Sigmoid colon (tissue), 7 donors: ENCODE results near the gene SUMF1. TPM values are rescaled to one million over a fixed set of nuclear protein-coding genes. Genes with fewer than 3 reads are reported as not detected.

Experiments
- DNase-seq: peaks from one replicate; pipeline ENCODE4 v3.0.0-alpha.2; 2019
- H3K27ac ChIP-seq, 4 donors: fragments of 200-600 bp; sonication (generic); one replicate each; pipeline ENCODE4 v1.5.1; 2016 to 2019; ENCODE audit warnings: mild to moderate bottlenecking in 1 of 4
- H3K27me3 ChIP-seq, 3 donors: fragments of 200-600 bp; sonication (generic); one replicate each; pipeline ENCODE4 v1.5.1; 2019; ENCODE audit warnings: mild to moderate bottlenecking in 1 of 3
- H3K36me3 ChIP-seq, 4 donors: fragments of 200-600 bp; sonication (generic); one replicate each; pipeline ENCODE4 v1.5.1; 2016 to 2019
- H3K4me1 ChIP-seq, 4 donors: fragments of 200-600 bp; sonication (generic); one replicate each; pipeline ENCODE4 v1.5.1; 2017 to 2019
- H3K4me3 ChIP-seq, 4 donors: fragments of 200-600 bp; sonication (generic); one replicate each; pipeline ENCODE4 v1.5.1; 2017 to 2019; ENCODE audit warnings: mild to moderate bottlenecking in 2 of 4, moderate library complexity in 1 of 4
- H3K9me3 ChIP-seq, 4 donors: fragments of 200-600 bp in 3 of 4; sonication (generic) in 3 of 4; one replicate each; pipeline versions ENCODE4 v1.5.1 to v1.6.1; 2013 to 2019
- CTCF ChIP-seq, 4 experiments: fragments of 450-650 bp in 3 of 4; fragments of 200-600 bp in 1 of 4; IDR thresholded peaks; one replicate each; pipeline ENCODE4 v1.5.1; 2016 to 2019; ENCODE audit warnings: antibody characterized with exemption in 4 of 4, mild to moderate bottlenecking in 3 of 4, moderate library complexity in 2 of 4
- EP300 ChIP-seq, 4 donors: sonication (generic); formaldehyde crosslinking; IDR thresholded peaks; one replicate each; pipeline ENCODE4 v1.6.1; 2017; ENCODE audit warnings: antibody characterized with exemption in 4 of 4
- POLR2A ChIP-seq, 2 donors: fragments of 450-650 bp; IDR thresholded peaks; one replicate each; pipeline ENCODE4 v1.6.1; 2016; ENCODE audit warnings: antibody characterized with exemption in 2 of 2, mild to moderate bottlenecking in 2 of 2, moderate library complexity in 2 of 2
- POLR2AphosphoS5 ChIP-seq, 4 donors: sonication (generic); formaldehyde crosslinking; IDR thresholded peaks; one replicate each; pipeline ENCODE4 v1.6.1; 2017; ENCODE audit warnings: antibody characterized with exemption in 4 of 4
- WGBS, 2 donors: extraction: QIAGEN DNeasy Blood & Tissue Kit; methylation state at CpG; one replicate each; pipeline ENCODE4 v1.1.7; 2013; 5-methylcytosine and 5-hydroxymethylcytosine counted together
- intact Hi-C: fragments of 100-400 bp; cut with DNase I; formaldehyde crosslinking; loops from one replicate; pipeline ENCODE4 v1.15.1; 2023
- polyA plus RNA-seq, 3 donors: library from polyadenylated mRNA; stranded (reverse); fragments of 200-250 nt; gene quantifications; one replicate each; pipeline ENCODE4 v1.2.3, GENCODE V29; 2013
- total RNA-seq, 4 donors: library from RNA; depleted of rRNA; stranded (reverse); fragments of >200 nt; gene quantifications; one replicate each; pipeline ENCODE4 v1.1.0, GENCODE V29; 2016
- donor health status: healthy with polysubstance abuse.
- donor health status: Bipolar disorder and iron deficiency.
- donor health status: healthy.

The SUMF1 gene
- total and polyA plus RNA-seq, 7 donors: 8.4 to 57.4 (median 23.3) TPM

GRCh38 chr3:4474683-4475490, 7.8 kb upstream of the SUMF1 start:
- H3K4me3 ChIP-seq: no peak overlapping the region
- intact Hi-C loops: no loop called here
- no peaks in the 10 kb centered on the region for H3K9me3 ChIP-seq
- no peak for TF ChIP-seq POLR2A (IDR thresholded peaks at IDR 0.05)
- peak in 1 of 4 donors; percentile 58 for TF ChIP-seq POLR2AphosphoS5 (IDR thresholded peaks at IDR 0.05)
- TF ChIP-seq CTCF (IDR thresholded peaks at IDR 0.05): no peak
- peak overlapping the region in 1 of 4 donors; percentile 46 for H3K27ac ChIP-seq
- H3K4me1 ChIP-seq: no peaks in the 10 kb centered on the region
- DNase-seq: no peak
- 52 to 58% methylated on average over 7 of the region's 7 CpGs for WGBS, 2 donors
- H3K27me3 ChIP-seq: no peaks in the 10 kb centered on the region
- H3K36me3 ChIP-seq: no peaks in the 10 kb centered on the region

GRCh38 chr3:4472766-4473165, 5.7 kb upstream of the SUMF1 start:
- Histone ChIP-seq H3K4me3 (no peak overlapping the region), H3K27me3 (no peaks in the 10 kb centered on the region), H3K4me1 (peaks cover 0 to under 1% (median 0%) of the 10 kb centered on the region in 4 donors), H3K27ac (no peak overlapping the region), H3K9me3 (no peaks in the 10 kb centered on the region), H3K36me3 (no peaks in the 10 kb centered on the region)
- intact Hi-C loops: no loop called here
- no peak for DNase-seq
- 89 to 90% methylated on average over 2 of the region's 2 CpGs for WGBS, 2 donors
- no peak for TF ChIP-seq EP300 (IDR thresholded peaks at IDR 0.05)
- no peak for TF ChIP-seq POLR2AphosphoS5 (IDR thresholded peaks at IDR 0.05)
- TF ChIP-seq CTCF (IDR thresholded peaks at IDR 0.05): no peak
- TF ChIP-seq POLR2A (IDR thresholded peaks at IDR 0.05): no peak

- intact Hi-C loops: no loop called here
- Histone ChIP-seq H3K9me3 (no peaks in the 10 kb centered on the region), H3K4me1 (peaks cover 0 to 5% (median 0%) of the 10 kb centered on the region in 4 donors), H3K27ac (no peak overlapping the region), H3K36me3 (no peaks in the 10 kb centered on the region), H3K27me3 (no peaks in the 10 kb centered on the region), H3K4me3 (no peak overlapping the region)
- 87 to 96% methylated on average over 2 of the region's 2 CpGs for WGBS, 2 donors
- DNase-seq: no peak
- TF ChIP-seq EP300 (IDR thresholded peaks at IDR 0.05) (no peak), POLR2AphosphoS5 (IDR thresholded peaks at IDR 0.05) (no peak), CTCF (IDR thresholded peaks at IDR 0.05) (no peak), POLR2A (IDR thresholded peaks at IDR 0.05) (no peak)
Observed at GRCh38 chr3:4472312-4472711, 5.2 kb upstream of the SUMF1 start.

- H3K4me3 ChIP-seq: no peak overlapping the region
- H3K27ac ChIP-seq: no peak overlapping the region
- H3K36me3 ChIP-seq: no peaks in the 10 kb centered on the region
- H3K4me1 ChIP-seq: peaks cover 0 to 6% (median 0%) of the 10 kb centered on the region in 4 donors
- intact Hi-C loops: no loop called here
- TF ChIP-seq POLR2AphosphoS5 (IDR thresholded peaks at IDR 0.05): no peak
- TF ChIP-seq CTCF (IDR thresholded peaks at IDR 0.05): no peak
- DNase-seq: no peak
- H3K27me3 ChIP-seq: no peaks in the 10 kb centered on the region
- WGBS, 2 donors: 41 to 83% methylated on average over 1 of the region's 1 CpG
- H3K9me3 ChIP-seq: no peaks in the 10 kb centered on the region
Observed at GRCh38 chr3:4471907-4472306, 4.8 kb upstream of the SUMF1 start.
